IMR-90 (cell line): Measurements from ENCODE around the gene CDK17. TPM values are rescaled to one million over a fixed set of nuclear protein-coding genes. Genes with fewer than 3 reads are reported as not detected.

ENCODE experiments used
- ATAC-seq: fragments of 200-7000 bp; cut with Tn5 transposase; 2 replicates; pipeline ENCODE4 v1.9.1; 2020; ENCODE audit warnings: low read depth, mild to moderate bottlenecking, moderate library complexity
- BruUV-seq: library from RNA; stranded (reverse); fragments of 400-500 nt; replicated peaks from 2 replicates; lab custom pipeline; 2021; lab: Mats Ljungman, UMichigan
- CTCF ChIA-PET: fragments of 300-600 bp; formaldehyde crosslinking; extraction: SDS; loops from one replicate; lab custom pipeline; 2021; ENCODE audit warnings: antibody characterized with exemption; lab: Yijun Ruan, JAX
- POLR2A ChIA-PET: fragments of 300-600 bp; sonication (Branson Sonifier 250); formaldehyde crosslinking; loops from one replicate; lab custom pipeline; 2022; ENCODE audit warnings: antibody characterized with exemption; ENCODE audit not compliant: unreplicated experiment; lab: Charles Lee
- DNase-seq: peaks from one replicate; pipeline ENCODE4 v3.0.0; 2013
- H2AFZ ChIP-seq: replicated peaks from 2 replicates; pipeline ENCODE3; 2013; ENCODE audit warnings: low read length, mild to moderate bottlenecking; ENCODE audit not compliant: poor library complexity
- H2AK5ac ChIP-seq: 2 replicates; pipeline ENCODE4 v1.6.1; 2013; ENCODE audit warnings: low read depth, low read length, inconsistent platforms
- H2AK9ac ChIP-seq: replicated peaks from 2 replicates; pipeline ENCODE3; 2013; ENCODE audit warnings: mild to moderate bottlenecking, low read depth, low read length, moderate library complexity; ENCODE audit not compliant: poor library complexity
- H2BK120ac ChIP-seq: 2 replicates; pipeline ENCODE4 v1.6.1; 2013; ENCODE audit warnings: low read depth, low read length, inconsistent platforms
- H2BK15ac ChIP-seq: 3 replicates; pipeline ENCODE4 v1.6.1; 2013; ENCODE audit warnings: low read depth, low read length, inconsistent platforms
- H2BK20ac ChIP-seq: 2 replicates; pipeline ENCODE4 v1.6.1; 2013; ENCODE audit warnings: low read depth, mild to moderate bottlenecking, inconsistent platforms, low read length, moderate library complexity
- H2BK5ac ChIP-seq: 2 replicates; pipeline ENCODE4 v1.6.1; 2013; ENCODE audit warnings: mild to moderate bottlenecking, low read depth, low read length, inconsistent platforms; ENCODE audit not compliant: poor library complexity, severe bottlenecking
- H3K14ac ChIP-seq: replicated peaks from 2 replicates; pipeline ENCODE4 v1.6.1; 2013; ENCODE audit warnings: low read depth, low read length, inconsistent platforms
- H3K18ac ChIP-seq: 2 replicates; pipeline ENCODE4 v1.6.1; 2013; ENCODE audit warnings: low read depth, low read length, control low read depth
- H3K23ac ChIP-seq: 2 replicates; pipeline ENCODE4 v1.6.1; 2013; ENCODE audit warnings: low read depth, low read length, inconsistent platforms
- H3K27ac ChIP-seq: 2 replicates; pipeline ENCODE4 v1.5.1; 2013; ENCODE audit warnings: mild to moderate bottlenecking, control low read depth, low read length; ENCODE audit not compliant: insufficient read depth
- H3K27me3 ChIP-seq: 2 replicates; pipeline ENCODE4 v1.6.1; 2013; ENCODE audit warnings: low read length; ENCODE audit not compliant: control insufficient read depth, insufficient read depth
- H3K36me3 ChIP-seq: 2 replicates; pipeline ENCODE4 v1.6.1; 2013; ENCODE audit warnings: low read length, mixed read lengths; ENCODE audit not compliant: control insufficient read depth, insufficient read depth
- H3K4ac ChIP-seq: 2 replicates; pipeline ENCODE4 v1.6.1; 2013; ENCODE audit warnings: low read depth, low read length, inconsistent platforms
- H3K4me1 ChIP-seq: 2 replicates; pipeline ENCODE4 v1.6.1; 2013; ENCODE audit warnings: low read length, mixed read lengths; ENCODE audit not compliant: control insufficient read depth, insufficient read depth
- H3K4me2 ChIP-seq: 2 replicates; pipeline ENCODE4 v1.6.1; 2013; ENCODE audit warnings: low read depth, mild to moderate bottlenecking, control low read depth, low read length, moderate library complexity
- H3K4me3 ChIP-seq: 2 replicates; pipeline ENCODE4 v1.5.1; 2013; ENCODE audit warnings: low read depth, mild to moderate bottlenecking, control low read depth, low read length, moderate library complexity; ENCODE audit not compliant: insufficient read depth
- H3K56ac ChIP-seq: 2 replicates; pipeline ENCODE4 v1.6.1; 2013; ENCODE audit warnings: low read length, inconsistent platforms; ENCODE audit not compliant: insufficient read depth; ENCODE audit errors: extremely low read depth
- H3K79me1 ChIP-seq, 2 experiments: 2 replicates each; pipeline ENCODE4 v1.6.1; 2013; ENCODE audit warnings: low read length in 2 of 2, inconsistent platforms in 1 of 2, low read depth in 1 of 2
- H3K9ac ChIP-seq: 2 replicates; pipeline ENCODE4 v1.6.1; 2013; ENCODE audit warnings: low read depth, low read length, control low read depth
- H3K9me1 ChIP-seq: 2 replicates; pipeline ENCODE4 v1.6.1; 2013; ENCODE audit warnings: low read length, inconsistent platforms; ENCODE audit not compliant: insufficient read depth
- H3K9me3 ChIP-seq: 2 replicates; pipeline ENCODE4 v1.6.1; 2013; ENCODE audit warnings: low read length; ENCODE audit not compliant: control insufficient read depth, insufficient read depth
- H4K20me1 ChIP-seq: 2 replicates; pipeline ENCODE4 v1.6.1; 2013; ENCODE audit warnings: low read length, inconsistent platforms; ENCODE audit not compliant: insufficient read depth
- H4K5ac ChIP-seq: 2 replicates; pipeline ENCODE4 v1.6.1; 2013; ENCODE audit warnings: mild to moderate bottlenecking, low read depth, low read length, control low read depth
- H4K8ac ChIP-seq, 2 experiments: 2 replicates each; pipeline ENCODE4 v1.6.1; 2013; ENCODE audit warnings: low read depth in 2 of 2, low read length in 2 of 2, control low read depth in 1 of 2, inconsistent platforms in 1 of 2
- H4K91ac ChIP-seq: 2 replicates; pipeline ENCODE4 v1.6.1; 2013; ENCODE audit warnings: low read depth, low read length, inconsistent platforms; ENCODE audit not compliant: insufficient read depth
- BHLHE40 ChIP-seq: fragments of 150-350 bp; IDR thresholded peaks from 2 replicates; pipeline ENCODE4 v1.6.1; 2016; ENCODE audit warnings: mild to moderate bottlenecking, low read depth, low read length
- CEBPB ChIP-seq: IDR thresholded peaks from 2 replicates; pipeline ENCODE4 v1.6.1; 2012; ENCODE audit warnings: low read depth, low read length, improper control_type of control experiment
- CHD1 ChIP-seq: IDR thresholded peaks from 2 replicates; pipeline ENCODE4 v1.6.1; 2012; ENCODE audit warnings: low read depth, low read length, improper control_type of control experiment
- FOS ChIP-seq: fragments of 150-350 bp; IDR thresholded peaks from 2 replicates; pipeline ENCODE4 v1.6.1; 2016; ENCODE audit warnings: low read depth, low read length
- MAFK ChIP-seq: IDR thresholded peaks from 2 replicates; pipeline ENCODE4 v1.6.1; 2012; ENCODE audit warnings: low read depth, low read length, improper control_type of control experiment
- NFE2L2 ChIP-seq: fragments of 150-350 bp; IDR thresholded peaks from 2 replicates; pipeline ENCODE4 v1.6.1; 2016; ENCODE audit warnings: low read depth, mild to moderate bottlenecking, low read length
- POLR2A ChIP-seq: IDR thresholded peaks from 2 replicates; pipeline ENCODE4 v1.6.1; 2012; ENCODE audit warnings: mild to moderate bottlenecking, low read depth, low read length
- RAD21 ChIP-seq: IDR thresholded peaks from 2 replicates; pipeline ENCODE4 v1.6.1; 2012; ENCODE audit warnings: low read length, improper control_type of control experiment
- RCOR1 ChIP-seq: IDR thresholded peaks from 2 replicates; pipeline ENCODE4 v1.6.1; 2012; ENCODE audit warnings: mild to moderate bottlenecking, low read length, improper control_type of control experiment; ENCODE audit not compliant: insufficient replicate concordance
- RFX5 ChIP-seq: IDR thresholded peaks from 2 replicates; pipeline ENCODE4 v1.8.0; 2012; ENCODE audit warnings: low read depth, mild to moderate bottlenecking, low read length, moderate library complexity
- WGBS, 2 experiments: methylation state at CpG; one replicate each; pipeline versions ENCODE4 v1.1.5 to v1.1.7; 2013; ENCODE audit warnings: missing lambda C conversion rate in 2 of 2; ENCODE audit not compliant: insufficient read length in 1 of 2; ENCODE audit errors: extremely low coverage in 2 of 2; 5-methylcytosine and 5-hydroxymethylcytosine counted together
- dilution Hi-C: fragments of 300-500 bp; cut with HindIII; formaldehyde crosslinking; loops from one replicate; pipeline ENCODE4 v1.14.3; 2018; ENCODE audit warnings: low sequenced_read_pairs; ENCODE audit not compliant: unreplicated experiment
- in situ Hi-C: fragments of 300-500 bp; cut with MboI; formaldehyde crosslinking; loops from 3 replicates; pipeline ENCODE4 v1.14.3; 2019; ENCODE audit warnings: low sequenced_read_pairs, inconsistent platforms, mixed read lengths
- intact Hi-C: fragments of 100-400 bp; cut with micrococcal nuclease; formaldehyde crosslinking; loops from 2 replicates; pipeline ENCODE4 v1.10.0; 2022
- polyA plus RNA-seq, 3 experiments: library from polyadenylated mRNA; depleted of rRNA; stranded (reverse); fragments of >200 nt; gene quantifications; 2 replicates each; pipeline ENCODE4 v1.2.3, GENCODE V29; 2012; ENCODE audit warnings: low replicate concordance in 1 of 3
- total RNA-seq: library from RNA; depleted of rRNA; stranded (reverse); fragments of >200 nt; gene quantifications from 2 replicates; pipeline ENCODE4 v1.2.3, GENCODE V29; 2012
- TF ChIP-seq, protein P1 (sequence below): conservative IDR thresholded peaks from 2 replicates; pipeline ENCODE4 v1.5.1; 2012; ENCODE audit warnings: mild to moderate bottlenecking, low read depth, low read length, improper control_type of control experiment
- TF ChIP-seq, protein P2 (sequence below): fragments of 150-350 bp; IDR thresholded peaks from 2 replicates; pipeline ENCODE4 v1.6.1; 2017; ENCODE audit warnings: mild to moderate bottlenecking, antibody characterized with exemption, low read length, low read depth

CDK17 gene
- total and polyA plus RNA-seq, 2 of the 4 experiments (the other 2 are of a cell fraction), result 14.5 to 50.2 TPM

DNA sequence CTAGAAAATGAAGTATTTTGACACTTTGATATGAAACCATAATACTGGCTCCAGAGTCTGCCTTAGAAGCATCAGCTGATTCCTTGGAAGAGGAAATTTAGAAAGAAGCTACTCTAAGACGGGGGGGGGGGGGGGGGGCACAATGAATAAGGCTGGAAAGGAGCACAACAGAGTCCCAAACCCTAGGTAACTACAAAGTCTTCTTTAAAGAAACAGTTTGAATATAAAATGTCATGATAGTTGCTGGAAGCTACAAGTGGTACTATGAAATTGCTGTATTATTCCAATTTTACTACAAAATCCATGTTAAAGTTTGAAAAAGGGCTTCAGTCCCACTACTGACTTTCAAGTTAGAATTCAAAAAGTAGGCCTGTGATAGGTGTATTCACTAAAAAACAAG is 31.6 kb downstream of the CDK17 start (continued):
- TF ChIP-seq, protein P1, sequence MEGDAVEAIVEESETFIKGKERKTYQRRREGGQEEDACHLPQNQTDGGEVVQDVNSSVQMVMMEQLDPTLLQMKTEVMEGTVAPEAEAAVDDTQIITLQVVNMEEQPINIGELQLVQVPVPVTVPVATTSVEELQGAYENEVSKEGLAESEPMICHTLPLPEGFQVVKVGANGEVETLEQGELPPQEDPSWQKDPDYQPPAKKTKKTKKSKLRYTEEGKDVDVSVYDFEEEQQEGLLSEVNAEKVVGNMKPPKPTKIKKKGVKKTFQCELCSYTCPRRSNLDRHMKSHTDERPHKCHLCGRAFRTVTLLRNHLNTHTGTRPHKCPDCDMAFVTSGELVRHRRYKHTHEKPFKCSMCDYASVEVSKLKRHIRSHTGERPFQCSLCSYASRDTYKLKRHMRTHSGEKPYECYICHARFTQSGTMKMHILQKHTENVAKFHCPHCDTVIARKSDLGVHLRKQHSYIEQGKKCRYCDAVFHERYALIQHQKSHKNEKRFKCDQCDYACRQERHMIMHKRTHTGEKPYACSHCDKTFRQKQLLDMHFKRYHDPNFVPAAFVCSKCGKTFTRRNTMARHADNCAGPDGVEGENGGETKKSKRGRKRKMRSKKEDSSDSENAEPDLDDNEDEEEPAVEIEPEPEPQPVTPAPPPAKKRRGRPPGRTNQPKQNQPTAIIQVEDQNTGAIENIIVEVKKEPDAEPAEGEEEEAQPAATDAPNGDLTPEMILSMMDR, result no peak
- TF ChIP-seq BHLHE40 (no peak), NFE2L2 (no peak), CHD1 (no peak), POLR2A (no peak)

DNA sequence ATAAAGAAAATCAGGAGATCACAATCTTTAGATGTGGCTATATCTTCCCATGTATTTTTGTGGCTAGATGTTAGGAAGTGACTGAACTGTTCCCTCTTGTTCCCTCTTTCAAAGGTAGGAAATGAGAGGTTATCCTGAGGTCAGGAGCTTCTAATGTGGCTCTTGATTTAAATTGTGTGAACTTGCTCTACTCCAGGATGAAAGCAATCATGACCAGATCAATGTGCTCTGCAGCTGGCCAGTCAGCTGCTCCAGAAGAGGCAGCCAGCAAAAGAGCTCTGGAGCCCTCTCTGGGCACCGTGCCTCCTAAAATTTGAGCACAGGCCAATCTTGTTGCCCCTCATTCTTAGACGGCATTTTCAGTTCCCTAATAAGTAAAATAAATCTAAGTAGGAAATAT is 32.0 kb downstream of the CDK17 start:
- Histone ChIP-seq H2BK5ac (no peak overlapping the region), H3K36me3 (0 out of 2 replicates have a peak, but pooled peaks cover 1% of the 10 kb centered on the region), H3K4me2 (no peak overlapping the region), H4K5ac (no peak overlapping the region), H3K9me3 (no peaks in the 10 kb centered on the region), H2AK5ac (no peak overlapping the region), H3K4me1 (peaks cover 6% of the 10 kb centered on the region), H2BK15ac (no peak overlapping the region), H3K27ac (no peak overlapping the region), H3K9ac (no peak overlapping the region), H3K27me3 (no peaks in the 10 kb centered on the region), H2BK120ac (no peak overlapping the region), H3K23ac (no peak overlapping the region), H3K4ac (no peak overlapping the region), H3K9me1 (no peaks in the 10 kb centered on the region; the same call in 1 of the 2 replicates), H3K4me3 (no peak overlapping the region), H3K18ac (no peak overlapping the region), H2AFZ (no peak overlapping the region), H3K56ac (no peak overlapping the region), H2AK9ac (no peak overlapping the region), H3K14ac (no peak overlapping the region), H4K91ac (no peak overlapping the region), H2BK20ac (no peak overlapping the region), H4K8ac (no peak overlapping the region), H3K79me1 (peaks cover 3 to 63% of the 10 kb centered on the region in 2 experiments; a peak in 3 of 4 replicates), H4K20me1 (peaks cover 73% of the 10 kb centered on the region)
- dilution Hi-C loops (no loop called here), intact Hi-C loops (no loop called here), in situ Hi-C loops (no loop called here)
- no peak for DNase-seq
- no peak for ATAC-seq
- no TSS peak for BruUV-seq
- ChIA-PET CTCF (no interaction called here), POLR2A (no interaction called here)
- WGBS, 2 experiments, result no CpG with 5 or more reads among the region's 2 CpGs
- no peak for TF ChIP-seq RFX5
- no peak for TF ChIP-seq POLR2A
- TF ChIP-seq, protein P2, sequence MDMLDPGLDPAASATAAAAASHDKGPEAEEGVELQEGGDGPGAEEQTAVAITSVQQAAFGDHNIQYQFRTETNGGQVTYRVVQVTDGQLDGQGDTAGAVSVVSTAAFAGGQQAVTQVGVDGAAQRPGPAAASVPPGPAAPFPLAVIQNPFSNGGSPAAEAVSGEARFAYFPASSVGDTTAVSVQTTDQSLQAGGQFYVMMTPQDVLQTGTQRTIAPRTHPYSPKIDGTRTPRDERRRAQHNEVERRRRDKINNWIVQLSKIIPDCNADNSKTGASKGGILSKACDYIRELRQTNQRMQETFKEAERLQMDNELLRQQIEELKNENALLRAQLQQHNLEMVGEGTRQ, result no peak
- TF ChIP-seq NFE2L2, result no peak
- no peak for TF ChIP-seq FOS
- TF ChIP-seq, protein P1, result no peak
- no peak for TF ChIP-seq CEBPB
- TF ChIP-seq RCOR1, result no peak
- TF ChIP-seq MAFK, result no peak
- no peak for TF ChIP-seq RAD21
